GM13977 (cell line): ENCODE measurements around the gene HOXA2.

Experiments
- DNase-seq: peaks from one replicate; pipeline ENCODE4 v3.0.0; 2012; ENCODE audit warnings: low spot score
- in situ Hi-C: fragments of 300-500 bp; cut with MboI; formaldehyde crosslinking; loops from one replicate; pipeline ENCODE4 v1.12.0; 2022; ENCODE audit warnings: low sequenced_read_pairs, low pct_unique_long_range_greater_than_20kb, mixed read lengths, inconsistent platforms; ENCODE audit not compliant: unreplicated experiment
- TF ChIP-seq, protein P1 (sequence below): IDR thresholded peaks from 2 replicates; pipeline ENCODE4 v1.5.1; 2012; ENCODE audit warnings: mild to moderate bottlenecking, control low read depth; ENCODE audit not compliant: insufficient read depth; ENCODE audit errors: extremely low read depth, missing control alignments

Gene HOXA2

DNA sequence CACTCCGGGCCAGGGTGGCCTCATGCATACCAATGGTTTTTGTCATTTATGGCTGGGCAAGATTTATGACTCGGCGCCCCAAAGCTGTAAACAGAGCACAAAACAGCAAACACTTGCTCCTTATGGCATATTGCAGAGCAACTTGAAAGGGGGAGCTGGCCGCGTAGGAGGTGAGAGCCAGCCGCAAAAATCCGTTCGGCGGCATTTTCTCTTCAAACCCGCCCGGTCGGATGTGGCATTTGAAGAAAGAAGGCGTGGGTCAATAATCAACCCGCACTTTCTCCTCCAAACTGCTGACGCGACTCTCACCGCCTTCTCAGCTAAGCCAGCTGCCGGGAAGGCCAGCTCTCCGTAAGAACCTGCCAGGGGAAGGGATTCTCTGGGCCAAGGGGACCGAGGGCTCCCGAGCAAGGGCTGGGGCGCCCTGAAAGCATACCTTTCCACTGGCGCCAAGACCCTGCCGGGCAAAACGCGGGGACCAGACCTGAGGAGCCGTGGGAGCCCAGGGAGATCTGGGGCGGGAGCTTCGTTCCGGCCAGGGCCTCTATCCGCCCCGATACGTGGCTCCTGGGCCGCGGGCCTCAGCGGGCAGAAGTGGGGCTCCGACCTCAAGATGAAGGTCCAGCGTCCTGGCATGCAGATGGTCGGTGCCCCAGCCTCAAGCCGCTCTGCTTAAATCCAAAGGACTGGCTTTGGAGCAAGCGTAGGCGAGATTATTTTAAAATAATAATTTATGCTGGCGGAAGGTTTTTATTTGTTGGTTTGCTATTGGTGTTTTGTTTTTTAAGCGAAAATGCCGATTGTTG lies 12.9 kb upstream of the HOXA2 start:
- DNase-seq = no peak
- in situ Hi-C loops = no loop called here
- TF ChIP-seq, protein P1, sequence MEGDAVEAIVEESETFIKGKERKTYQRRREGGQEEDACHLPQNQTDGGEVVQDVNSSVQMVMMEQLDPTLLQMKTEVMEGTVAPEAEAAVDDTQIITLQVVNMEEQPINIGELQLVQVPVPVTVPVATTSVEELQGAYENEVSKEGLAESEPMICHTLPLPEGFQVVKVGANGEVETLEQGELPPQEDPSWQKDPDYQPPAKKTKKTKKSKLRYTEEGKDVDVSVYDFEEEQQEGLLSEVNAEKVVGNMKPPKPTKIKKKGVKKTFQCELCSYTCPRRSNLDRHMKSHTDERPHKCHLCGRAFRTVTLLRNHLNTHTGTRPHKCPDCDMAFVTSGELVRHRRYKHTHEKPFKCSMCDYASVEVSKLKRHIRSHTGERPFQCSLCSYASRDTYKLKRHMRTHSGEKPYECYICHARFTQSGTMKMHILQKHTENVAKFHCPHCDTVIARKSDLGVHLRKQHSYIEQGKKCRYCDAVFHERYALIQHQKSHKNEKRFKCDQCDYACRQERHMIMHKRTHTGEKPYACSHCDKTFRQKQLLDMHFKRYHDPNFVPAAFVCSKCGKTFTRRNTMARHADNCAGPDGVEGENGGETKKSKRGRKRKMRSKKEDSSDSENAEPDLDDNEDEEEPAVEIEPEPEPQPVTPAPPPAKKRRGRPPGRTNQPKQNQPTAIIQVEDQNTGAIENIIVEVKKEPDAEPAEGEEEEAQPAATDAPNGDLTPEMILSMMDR = no peak

DNA sequence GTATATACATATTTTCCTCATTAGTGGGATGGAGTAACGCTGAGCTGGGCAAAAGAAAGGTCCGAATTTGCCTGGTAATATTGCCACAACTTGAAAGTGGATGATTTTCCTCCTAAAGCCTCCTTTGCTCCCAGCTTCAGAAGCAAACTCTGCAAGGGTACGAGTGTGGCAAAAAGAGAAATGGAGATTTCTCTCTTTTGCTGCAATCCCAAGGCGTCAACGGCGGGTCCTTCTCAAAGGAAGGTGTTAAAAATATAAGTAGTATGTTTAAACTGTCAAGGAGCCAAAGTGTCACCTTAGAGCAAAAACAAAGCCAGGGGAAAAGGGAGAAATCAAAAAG lies 12.4 kb upstream of the HOXA2 start:
- in situ Hi-C loops = no loop called here
- DNase-seq = no peak
- TF ChIP-seq, protein P1 = no peak

DNA sequence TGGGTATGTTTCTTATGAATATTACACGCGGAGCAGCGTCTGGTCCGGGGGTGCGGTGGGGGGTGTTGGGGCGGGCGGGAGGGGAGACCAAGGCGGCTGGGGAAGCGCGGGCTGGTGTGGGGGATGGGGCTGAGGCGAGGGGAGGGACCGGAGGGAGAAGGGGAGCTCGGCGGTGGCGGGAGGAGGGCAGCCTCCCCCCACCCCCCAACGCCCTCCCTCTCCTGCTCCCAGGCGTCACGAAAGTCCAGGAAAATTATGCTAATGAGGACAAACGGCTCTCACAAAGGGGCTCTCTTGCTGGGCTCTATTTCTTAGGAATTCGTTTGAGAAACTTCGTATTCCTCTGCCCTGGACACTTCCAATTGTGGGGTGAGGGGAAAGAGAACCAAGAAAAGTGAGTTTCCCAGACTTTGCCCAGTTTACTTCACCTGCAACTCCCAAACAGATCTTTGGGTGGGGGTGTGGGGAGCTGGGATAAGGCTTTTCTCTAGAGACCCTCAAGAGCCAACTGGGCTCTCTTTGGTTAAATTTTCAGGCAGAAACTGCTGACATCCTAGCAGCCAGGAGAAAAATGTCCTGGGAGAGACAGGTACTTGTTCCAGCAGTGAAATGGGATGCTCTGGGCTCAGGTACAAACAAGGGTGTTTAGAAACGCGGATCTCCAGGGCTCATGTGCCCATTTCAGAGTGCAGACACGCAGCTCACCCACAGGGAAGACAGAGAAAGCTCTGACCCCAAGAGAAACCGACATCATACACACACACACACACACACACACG lies 11.7 kb upstream of the HOXA2 start:
- DNase-seq = no peak
- in situ Hi-C loops = no loop called here
- TF ChIP-seq, protein P1 = no peak

DNA sequence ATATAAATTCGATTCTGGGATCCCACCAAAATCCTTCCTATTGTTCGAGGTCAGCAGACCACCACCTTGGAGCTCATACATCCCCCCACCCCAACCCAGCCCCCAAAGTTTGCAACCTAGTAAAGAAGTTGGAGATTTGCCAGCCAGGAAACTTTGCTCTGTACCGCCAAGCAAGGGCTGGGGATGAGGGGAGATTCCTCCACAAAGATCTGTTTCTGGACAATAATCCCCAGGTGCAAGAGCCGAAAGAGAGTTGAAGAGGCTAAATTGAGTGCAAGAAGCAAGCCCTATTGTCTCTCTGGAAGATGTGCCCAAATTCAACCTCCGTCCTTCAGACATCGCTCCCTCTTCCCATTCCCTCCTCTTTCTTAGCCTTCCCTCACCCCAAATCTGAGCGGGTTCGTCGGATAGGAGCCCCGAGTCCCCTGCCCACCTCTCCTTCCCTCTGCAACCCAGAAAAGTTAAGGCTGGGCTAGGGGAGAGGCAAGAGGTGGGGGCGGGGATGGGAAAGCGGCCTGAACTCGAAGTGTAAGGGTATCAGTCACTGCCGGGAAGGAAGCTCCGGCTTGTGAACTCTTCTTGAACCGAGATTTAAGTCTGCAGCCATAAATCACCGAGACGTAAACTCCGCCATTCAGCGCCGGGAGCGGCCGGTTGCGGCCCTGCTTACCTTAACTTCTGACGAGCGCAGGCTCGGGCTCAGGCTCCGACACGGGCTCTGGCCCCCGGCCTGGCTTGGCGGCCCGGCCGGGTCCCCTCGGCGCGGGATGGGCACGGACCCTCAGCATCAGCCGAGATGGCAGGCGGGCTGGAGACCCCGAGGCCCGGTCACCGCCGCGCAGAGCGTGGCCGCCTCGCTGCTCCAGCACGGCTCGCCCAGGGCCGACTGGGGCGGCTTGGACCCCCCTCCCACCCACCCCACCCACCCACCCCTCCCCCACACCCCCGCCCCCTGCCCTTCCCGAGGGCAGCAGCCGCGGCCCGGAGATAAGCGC lies 10.8 kb upstream of the HOXA2 start:
- DNase-seq = no peak
- TF ChIP-seq, protein P1 = no peak
- in situ Hi-C loops = no loop called here

DNA sequence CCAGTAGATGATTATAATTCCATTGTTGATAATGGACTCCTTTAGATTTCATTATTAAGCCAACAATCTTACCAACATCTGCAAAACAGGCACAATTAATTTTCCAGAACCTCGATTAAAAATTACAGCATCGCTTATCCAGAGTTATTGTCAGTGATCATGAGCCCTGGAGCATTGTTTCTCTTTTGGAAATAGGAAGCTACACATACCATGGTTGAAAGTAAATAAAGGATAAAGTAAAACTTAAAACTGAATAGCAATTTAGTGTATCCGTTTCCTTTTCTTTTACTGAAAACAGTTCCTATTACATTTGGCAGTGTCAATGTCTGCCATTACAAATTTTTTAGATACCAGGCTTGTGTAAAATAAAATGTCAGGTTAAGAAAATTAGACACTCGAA lies 9.9 kb upstream of the HOXA2 start:
- no peak for DNase-seq
- TF ChIP-seq, protein P1 = no peak
- in situ Hi-C loops = no loop called here

DNA sequence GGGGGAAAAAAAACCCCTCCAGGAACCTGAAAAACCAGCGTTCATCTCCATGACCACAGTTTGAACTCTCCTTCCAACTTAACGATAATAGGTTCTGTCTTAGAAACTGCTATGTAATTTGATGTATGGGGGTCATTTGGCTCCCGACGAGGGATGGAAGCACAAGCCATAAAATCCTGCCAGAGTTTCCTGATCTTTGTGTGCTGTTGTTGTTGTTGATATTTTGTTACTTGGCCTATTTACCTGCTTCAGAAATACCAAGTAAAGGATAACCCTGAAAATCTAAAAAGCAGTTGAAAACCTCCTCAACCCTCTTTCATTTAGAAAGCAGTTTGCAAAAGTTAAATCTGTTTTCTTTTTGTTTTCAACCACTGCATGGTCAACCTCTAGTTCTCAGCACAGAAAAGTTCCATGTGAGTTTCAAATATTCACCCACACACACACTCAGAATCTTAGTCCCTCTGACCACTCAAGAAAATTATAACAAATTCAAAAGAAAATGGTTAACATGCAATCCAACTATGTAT lies 9.3 kb upstream of the HOXA2 start:
- TF ChIP-seq, protein P1 = no peak
- no peak for DNase-seq
- in situ Hi-C loops = no loop called here
